Small intestine (tissue), 7 donors: ENCODE data around the gene TTPAL. TPM values are rescaled to one million over a fixed set of nuclear protein-coding genes. Genes with fewer than 3 reads are reported as not detected.
"Not testable (repeated sequence)": the region's sequence is repeated elsewhere in the genome, so short reads cannot be mapped to it uniquely, and the experiment has no call there.

Experiments
- DNase-seq, 2 donors: peaks; one replicate each; pipeline versions ENCODE4 v3.0.0 to v3.0.0-alpha.2; 2013
- FAIRE-seq: peaks from 2 replicates; lab custom pipeline; 2012; peaks lifted over from hg19 to GRCh38; lab: Jason Lieb, UNC
- H3K27ac ChIP-seq, 3 donors: one replicate each; pipeline ENCODE4 v1.5.1; 2013; ENCODE audit warnings: low read length in 2 of 3, mild to moderate bottlenecking in 2 of 3, control low read depth in 1 of 3, inconsistent platforms in 1 of 3, low read depth in 1 of 3, moderate library complexity in 1 of 3
- H3K27me3 ChIP-seq, 3 donors: one replicate each; pipeline ENCODE4 v1.6.1; 2013; ENCODE audit warnings: low read length in 3 of 3, inconsistent platforms in 1 of 3; ENCODE audit not compliant: control insufficient read depth in 3 of 3, insufficient read depth in 3 of 3
- H3K36me3 ChIP-seq, 3 donors: one replicate each; pipeline ENCODE4 v1.6.1; 2013; ENCODE audit warnings: low read length in 3 of 3, inconsistent platforms in 1 of 3, low read depth in 1 of 3, mild to moderate bottlenecking in 1 of 3, moderate library complexity in 1 of 3; ENCODE audit not compliant: control insufficient read depth in 3 of 3, insufficient read depth in 2 of 3
- H3K4me1 ChIP-seq, 3 donors: one replicate each; pipeline ENCODE4 v1.6.1; 2013; ENCODE audit warnings: low read length in 2 of 3, inconsistent platforms in 1 of 3, low read depth in 1 of 3, mild to moderate bottlenecking in 1 of 3, moderate library complexity in 1 of 3; ENCODE audit not compliant: control insufficient read depth in 3 of 3, insufficient read depth in 2 of 3
- H3K4me3 ChIP-seq, 3 donors: one replicate each; pipeline ENCODE4 v1.5.1; 2013; ENCODE audit warnings: low read length in 3 of 3, control low read depth in 1 of 3, inconsistent platforms in 1 of 3, low read depth in 1 of 3, mild to moderate bottlenecking in 1 of 3, moderate library complexity in 1 of 3
- H3K9me3 ChIP-seq, 2 donors: one replicate each; pipeline ENCODE4 v1.6.1; 2013; ENCODE audit warnings: low read depth in 1 of 2, low read length in 1 of 2; ENCODE audit not compliant: control insufficient read depth in 2 of 2, insufficient read depth in 1 of 2
- WGBS, 3 donors: extraction: QIAGEN DNeasy Blood & Tissue Kit; methylation state at CpG; one replicate each; pipeline ENCODE4 v1.1.7; 2013; 5-methylcytosine and 5-hydroxymethylcytosine counted together
- polyA plus RNA-seq, 4 donors: library from polyadenylated mRNA; stranded (reverse) in 3 of 4; unstranded in 1 of 4; fragments of 200-250 nt in 3 of 4; fragments of 120-200 nt in 1 of 4; gene quantifications; one replicate each; pipeline versions ENCODE4 v1.2.1 to v1.2.3, GENCODE V29; 2013
- donor health status: healthy with polysubstance abuse.
- donor health status: control.
- donor health status: control.
- donor health status: Bipolar disorder and iron deficiency.
- donor health status: healthy.

Gene TTPAL
- polyA plus RNA-seq, 4 donors: 1.8 to 10.2 (median 3.6) TPM

GRCh38 chr20:44465001-44465560, 10.6 kb upstream of the TTPAL start:
- FAIRE-seq (no peak), DNase-seq (peak in 1 of 2 donors; percentile 60)
- peaks cover 0 to 15% (median 0%) of the 10 kb centered on the region in 3 donors for H3K4me1 ChIP-seq
- H3K9me3 ChIP-seq: no peaks in the 10 kb centered on the region
- no peak overlapping the region for H3K4me3 ChIP-seq
- H3K27ac ChIP-seq: no peak overlapping the region
- H3K36me3 ChIP-seq: no peaks in the 10 kb centered on the region
- H3K27me3 ChIP-seq: no peaks in the 10 kb centered on the region
- 9 to 46% (median 18%) methylated on average over 3 of the region's 3 CpGs for WGBS, 3 donors

DNA sequence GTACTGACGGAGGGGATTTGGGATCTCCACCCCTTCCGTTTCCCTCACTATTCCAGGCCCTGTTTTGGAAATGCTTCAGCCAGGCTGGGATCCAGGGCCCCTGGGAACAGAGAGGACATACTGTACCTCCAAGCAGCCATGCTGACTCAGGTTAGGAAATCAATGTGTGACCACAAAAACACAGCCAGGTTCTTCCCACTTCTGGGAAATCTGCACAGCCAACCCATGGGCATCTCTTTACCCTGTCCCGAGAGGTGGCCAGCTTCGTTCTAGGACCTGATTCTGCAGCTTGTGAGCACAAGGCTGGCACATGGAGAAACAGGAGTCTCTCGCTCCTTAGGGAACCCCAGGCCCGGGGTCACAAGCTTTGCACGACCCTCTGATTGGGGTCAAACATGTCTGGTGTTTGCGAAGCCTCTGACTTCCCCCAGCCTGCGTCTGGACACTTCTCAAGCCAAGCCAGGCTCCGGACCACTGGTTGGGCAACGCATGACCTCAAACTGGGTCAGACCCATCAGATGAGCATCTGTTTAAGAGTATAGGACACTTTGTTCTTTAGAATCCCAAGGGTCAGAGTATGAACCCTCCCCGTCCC, 8.3 kb upstream of the TTPAL start:
- WGBS, 3 donors: 78 to 85% (median 84%) methylated on average over 12 of the region's 12 CpGs
- no peaks in the 10 kb centered on the region for H3K27me3 ChIP-seq
- H3K4me3 ChIP-seq: no peak overlapping the region
- H3K36me3 ChIP-seq: no peaks in the 10 kb centered on the region
- DNase-seq: no peak
- H3K4me1 ChIP-seq: no peaks in the 10 kb centered on the region
- H3K9me3 ChIP-seq: no peaks in the 10 kb centered on the region
- no peak for FAIRE-seq
- H3K27ac ChIP-seq: no peak overlapping the region

DNA sequence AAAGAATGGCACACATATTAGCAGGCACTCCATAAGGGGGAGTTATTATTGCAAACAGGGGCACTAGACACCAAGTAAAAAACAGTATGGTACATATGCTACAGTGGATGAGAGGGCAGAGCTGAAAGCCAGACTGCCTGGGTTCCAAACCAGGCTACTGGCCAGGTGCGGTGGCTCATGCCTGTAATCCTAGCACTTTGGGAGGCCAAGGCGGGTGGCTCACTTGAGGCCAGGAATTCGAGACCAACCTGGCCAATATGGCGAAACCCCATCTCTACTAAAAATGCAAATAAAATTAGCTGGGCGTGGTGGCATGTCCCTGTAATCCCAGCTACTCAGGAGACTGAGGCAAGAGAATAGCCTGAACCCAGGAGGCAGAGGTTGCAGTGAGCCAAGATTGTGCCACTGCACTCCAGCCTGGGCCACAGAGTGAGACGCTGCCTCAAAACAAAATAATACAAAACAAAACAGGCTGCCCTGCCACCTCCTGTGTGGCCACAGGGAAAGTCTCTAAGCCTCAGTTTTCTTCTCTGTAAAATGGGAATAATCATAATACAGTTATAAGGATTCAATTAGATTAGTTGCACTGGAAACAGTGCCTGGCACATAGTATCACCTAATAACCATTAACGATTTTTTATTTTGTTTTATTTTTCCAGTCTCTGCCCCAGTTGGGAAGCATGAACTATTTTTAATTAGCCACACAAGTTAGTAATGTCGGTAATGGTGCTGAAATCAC, 7.5 kb upstream of the TTPAL start:
- DNase-seq (no peak), FAIRE-seq (no peak)
- Histone ChIP-seq H3K4me3 (no peak overlapping the region), H3K27ac (no peak overlapping the region), H3K36me3 (no peaks in the 10 kb centered on the region), H3K4me1 (no peaks in the 10 kb centered on the region), H3K27me3 (no peaks in the 10 kb centered on the region), H3K9me3 (no peaks in the 10 kb centered on the region)
- 89 to 93% (median 92%) methylated on average over 8 of the region's 8 CpGs for WGBS, 3 donors

DNA sequence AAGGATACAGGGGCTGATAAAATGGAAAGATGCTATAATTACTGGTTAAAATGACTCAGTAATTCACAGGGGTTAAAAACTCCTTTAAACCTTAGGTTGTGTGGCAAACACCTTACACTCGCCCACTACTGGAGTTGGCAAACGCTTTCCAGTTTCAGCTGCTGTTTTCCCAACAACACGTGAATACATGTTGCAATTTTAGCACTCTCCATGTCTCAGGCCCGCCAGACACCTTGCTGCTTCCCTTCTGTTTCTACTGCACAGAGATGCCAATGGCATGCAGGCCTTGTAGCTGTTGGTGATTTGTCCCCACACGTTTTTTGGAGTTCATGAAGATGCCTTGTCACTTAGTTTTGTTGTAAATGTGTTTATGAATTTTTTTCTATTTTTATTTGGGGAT, 5.3 kb upstream of the TTPAL start:
- no peak overlapping the region for H3K4me3 ChIP-seq
- no peak for FAIRE-seq
- no peak overlapping the region for H3K27ac ChIP-seq
- H3K36me3 ChIP-seq: no peaks in the 10 kb centered on the region
- H3K9me3 ChIP-seq: no peaks in the 10 kb centered on the region
- WGBS, 3 donors: 65 to 74% (median 73%) methylated on average over 5 of the region's 5 CpGs
- no peak for DNase-seq
- no peaks in the 10 kb centered on the region for H3K27me3 ChIP-seq
- peaks cover 0 to 4% (median 0%) of the 10 kb centered on the region in 3 donors for H3K4me1 ChIP-seq

DNA sequence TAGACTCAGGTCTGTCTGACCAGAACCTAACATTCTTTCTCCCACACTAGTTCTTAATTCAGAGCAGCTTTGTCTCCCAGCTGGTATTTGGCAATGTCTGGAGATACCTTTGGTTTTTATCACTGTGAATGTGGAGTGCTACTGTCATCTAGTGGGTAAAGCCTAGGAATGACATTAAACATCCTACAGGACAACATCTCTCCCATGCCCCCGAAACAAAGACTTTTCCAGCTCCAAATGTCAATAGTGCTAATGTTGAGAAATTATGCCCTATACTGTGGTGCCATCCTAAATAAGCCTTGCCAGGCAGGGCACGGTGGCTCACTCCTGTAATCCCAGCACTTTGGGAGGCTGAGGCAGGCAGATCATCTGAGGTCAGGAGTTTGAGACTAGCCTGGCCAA, 4.2 kb upstream of the TTPAL start:
- Histone ChIP-seq H3K27ac (no peak overlapping the region), H3K27me3 (no peaks in the 10 kb centered on the region), H3K9me3 (no peaks in the 10 kb centered on the region), H3K4me3 (no peak overlapping the region), H3K36me3 (no peaks in the 10 kb centered on the region), H3K4me1 (peaks cover 0 to 6% (median 0%) of the 10 kb centered on the region in 3 donors)
- FAIRE-seq: no peak
- DNase-seq: peak; percentile 58 to 73
- WGBS, 3 donors: 16 to 47% (median 32%) methylated on average over 2 of the region's 2 CpGs

GRCh38 chr20:44472283-44472682, 3.4 kb upstream of the TTPAL start:
- not testable (repeated sequence) for H3K9me3 ChIP-seq, H3K4me1 ChIP-seq, DNase-seq, H3K4me3 ChIP-seq, FAIRE-seq, H3K27me3 ChIP-seq, H3K36me3 ChIP-seq, H3K27ac ChIP-seq
- 73 to 82% (median 80%) methylated on average over 9 of the region's 9 CpGs for WGBS, 3 donors

GRCh38 chr20:44475372-44475693, 341 bp upstream of the TTPAL start:
- peak overlapping the region in 2 of 3 donors; percentile 47 to 96 for H3K27ac ChIP-seq
- H3K36me3 ChIP-seq: peaks cover 0 to 10% (median 0%) of the 10 kb centered on the region in 3 donors
- DNase-seq: no peak
- FAIRE-seq: no peak
- no peaks in the 10 kb centered on the region for H3K9me3 ChIP-seq
- H3K27me3 ChIP-seq: no peaks in the 10 kb centered on the region
- 16 to 21% (median 20%) methylated on average over 2 of the region's 2 CpGs for WGBS, 3 donors
- H3K4me1 ChIP-seq: peaks cover 0 to 6% (median 0%) of the 10 kb centered on the region in 3 donors
- H3K4me3 ChIP-seq: peak overlapping the region in 2 of 3 donors; percentile 85 to 97

GRCh38 chr20:44477151-44477550, 1.5 kb downstream of the TTPAL start:
- DNase-seq: no peak
- FAIRE-seq: no peak
- Histone ChIP-seq H3K4me1 (peaks cover 0 to 6% (median 0%) of the 10 kb centered on the region in 3 donors), H3K36me3 (peaks cover 0 to 19% (median 0%) of the 10 kb centered on the region in 3 donors), H3K27ac (no peak overlapping the region), H3K9me3 (no peaks in the 10 kb centered on the region), H3K27me3 (no peaks in the 10 kb centered on the region), H3K4me3 (no peak overlapping the region)
- WGBS, 3 donors: 83 to 95% (median 86%) methylated on average over 3 of the region's 3 CpGs
